ENCODE data around the gene NOLC1.

NOLC1 gene

DNA sequence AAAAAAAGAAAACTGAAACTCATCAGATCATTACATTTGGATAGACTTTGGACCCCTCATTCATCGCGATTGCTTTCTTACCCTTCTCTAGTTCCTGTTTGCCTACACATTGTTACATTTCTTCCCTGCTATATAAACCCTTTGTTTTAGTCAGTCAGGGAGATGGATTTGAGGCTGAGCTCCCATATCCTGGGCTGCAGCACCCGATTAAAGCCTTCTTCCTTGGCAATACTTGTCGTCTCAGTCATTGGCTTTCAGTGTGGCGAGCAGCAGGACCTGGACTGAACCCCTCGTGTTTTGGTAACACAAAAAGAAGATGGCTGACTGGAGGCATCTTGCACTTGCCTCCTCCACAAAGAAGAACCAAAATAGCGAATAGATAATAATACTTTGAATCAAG is 39.8 kb downstream of the NOLC1 start:
- Histone ChIP-seq H3F3A (ENCODE audit: insufficient read depth, low read length) (peaks cover 20% of the 10 kb centered on the region), H3K27me3 (replicated peaks; ENCODE audit: insufficient read depth, low read length) (no peaks in the 10 kb centered on the region), H3K79me2 (ENCODE audit: low read length) (no peaks in the 10 kb centered on the region), H4K20me1 (ENCODE audit: insufficient read depth, low read length) (no peaks in the 10 kb centered on the region), H2AFZ (ENCODE audit: low read length) (no peak overlapping the region), H3K36me3 (replicated peaks; ENCODE audit: insufficient read depth, low read length) (no peaks in the 10 kb centered on the region), H3K9me3 (replicated peaks; ENCODE audit: insufficient read depth, low read length) (no peaks in the 10 kb centered on the region), H3K9me2 (replicated peaks; ENCODE audit: insufficient read depth, low read length) (no peaks in the 10 kb centered on the region), H3K9ac (ENCODE audit: low read length) (no peak overlapping the region), H3K4me3 (ENCODE audit: low read length) (no peak overlapping the region), H3K4me1 (ENCODE audit: low read length) (peaks cover 16% of the 10 kb centered on the region), H3K4me2 (ENCODE audit: low read depth, low read length) (no peak overlapping the region), H3K27ac (ENCODE audit: low read length) (no peak overlapping the region)
- no peak for TF ChIP-seq EZH2 (optimal IDR thresholded peaks at IDR 0.05; ENCODE audit: low read depth, low read length)
- TF ChIP-seq, protein P1, sequence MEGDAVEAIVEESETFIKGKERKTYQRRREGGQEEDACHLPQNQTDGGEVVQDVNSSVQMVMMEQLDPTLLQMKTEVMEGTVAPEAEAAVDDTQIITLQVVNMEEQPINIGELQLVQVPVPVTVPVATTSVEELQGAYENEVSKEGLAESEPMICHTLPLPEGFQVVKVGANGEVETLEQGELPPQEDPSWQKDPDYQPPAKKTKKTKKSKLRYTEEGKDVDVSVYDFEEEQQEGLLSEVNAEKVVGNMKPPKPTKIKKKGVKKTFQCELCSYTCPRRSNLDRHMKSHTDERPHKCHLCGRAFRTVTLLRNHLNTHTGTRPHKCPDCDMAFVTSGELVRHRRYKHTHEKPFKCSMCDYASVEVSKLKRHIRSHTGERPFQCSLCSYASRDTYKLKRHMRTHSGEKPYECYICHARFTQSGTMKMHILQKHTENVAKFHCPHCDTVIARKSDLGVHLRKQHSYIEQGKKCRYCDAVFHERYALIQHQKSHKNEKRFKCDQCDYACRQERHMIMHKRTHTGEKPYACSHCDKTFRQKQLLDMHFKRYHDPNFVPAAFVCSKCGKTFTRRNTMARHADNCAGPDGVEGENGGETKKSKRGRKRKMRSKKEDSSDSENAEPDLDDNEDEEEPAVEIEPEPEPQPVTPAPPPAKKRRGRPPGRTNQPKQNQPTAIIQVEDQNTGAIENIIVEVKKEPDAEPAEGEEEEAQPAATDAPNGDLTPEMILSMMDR (IDR thresholded peaks at IDR 0.05; ENCODE audit: low read length) = no peak
- TF ChIP-seq EZH2phosphoT487 (IDR thresholded peaks at IDR 0.05; ENCODE audit: low read length) = no peak
- no peak for DNase-seq

DNA sequence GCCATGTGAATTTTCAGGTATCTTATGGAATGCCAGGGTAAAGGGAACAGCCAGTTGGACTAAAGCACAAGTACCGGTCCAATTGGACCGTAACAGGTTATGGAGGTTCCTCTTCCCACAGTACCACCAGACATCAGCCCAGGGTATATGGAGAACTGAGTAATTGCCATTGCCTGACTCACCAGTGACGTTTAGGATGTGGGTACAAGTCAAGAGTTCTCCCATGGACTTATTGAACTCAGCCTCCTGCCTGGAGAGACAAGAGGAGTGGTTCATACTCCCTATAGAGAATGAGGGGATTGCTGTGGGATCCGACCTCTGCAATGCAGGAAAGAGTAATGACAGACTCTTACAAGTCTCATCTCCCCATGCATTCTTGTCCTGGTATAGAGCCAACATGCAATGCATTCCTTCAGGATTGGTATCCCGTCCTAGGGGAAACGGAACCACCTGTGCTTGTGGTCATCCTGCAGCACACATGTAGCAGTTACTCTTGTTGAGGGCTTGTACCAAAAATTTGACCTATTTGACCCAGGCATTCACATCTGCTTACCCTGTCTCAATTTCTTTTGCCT is 43.2 kb downstream of the NOLC1 start:
- H3K9me2 ChIP-seq (replicated peaks; ENCODE audit: insufficient read depth, low read length) = no peaks in the 10 kb centered on the region

DNA sequence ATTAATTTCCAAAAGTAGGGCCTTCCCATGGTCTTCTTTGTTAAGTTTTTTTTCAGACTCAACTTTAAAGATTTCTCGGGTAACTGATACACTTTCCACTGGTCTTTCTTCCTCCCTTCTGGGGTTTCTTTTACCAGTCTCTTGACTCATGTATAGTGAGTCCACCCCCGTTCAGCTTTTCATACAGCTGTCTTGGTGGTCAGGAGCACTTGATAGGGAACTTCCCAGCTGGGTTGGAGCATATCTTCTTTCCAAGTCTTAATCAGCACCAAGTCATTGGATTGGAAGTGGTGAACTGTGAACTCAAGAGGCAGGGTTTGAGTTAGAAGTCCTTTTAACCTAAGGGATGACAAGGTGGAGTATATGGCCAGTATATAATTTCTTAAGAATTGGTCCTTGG is 44.7 kb downstream of the NOLC1 start:
- no peaks in the 10 kb centered on the region for H3K36me3 ChIP-seq (replicated peaks; ENCODE audit: insufficient read depth, low read length)

More for the DNA sequence above, 43.2 kb downstream of the NOLC1 start:
- Histone ChIP-seq H3K4me2 (ENCODE audit: low read depth, low read length) (no peak overlapping the region), H3K36me3 (replicated peaks; ENCODE audit: insufficient read depth, low read length) (no peaks in the 10 kb centered on the region), H3F3A (ENCODE audit: insufficient read depth, low read length) (no peaks in the 10 kb centered on the region), H4K20me1 (ENCODE audit: insufficient read depth, low read length) (no peaks in the 10 kb centered on the region), H3K79me2 (ENCODE audit: low read length) (no peaks in the 10 kb centered on the region), H3K9ac (ENCODE audit: low read length) (no peak overlapping the region), H3K27ac (ENCODE audit: low read length) (no peak overlapping the region), H3K27me3 (replicated peaks; ENCODE audit: insufficient read depth, low read length) (no peaks in the 10 kb centered on the region), H2AFZ (ENCODE audit: low read length) (no peak overlapping the region), H3K4me1 (ENCODE audit: low read length) (no peaks in the 10 kb centered on the region), H3K4me3 (ENCODE audit: low read length) (no peak overlapping the region), H3K9me3 (replicated peaks; ENCODE audit: insufficient read depth, low read length) (no peaks in the 10 kb centered on the region)
- no peak for DNase-seq
- TF ChIP-seq EZH2phosphoT487 (IDR thresholded peaks at IDR 0.05; ENCODE audit: low read length) (no peak), EZH2 (optimal IDR thresholded peaks at IDR 0.05; ENCODE audit: low read depth, low read length) (no peak)

DNA sequence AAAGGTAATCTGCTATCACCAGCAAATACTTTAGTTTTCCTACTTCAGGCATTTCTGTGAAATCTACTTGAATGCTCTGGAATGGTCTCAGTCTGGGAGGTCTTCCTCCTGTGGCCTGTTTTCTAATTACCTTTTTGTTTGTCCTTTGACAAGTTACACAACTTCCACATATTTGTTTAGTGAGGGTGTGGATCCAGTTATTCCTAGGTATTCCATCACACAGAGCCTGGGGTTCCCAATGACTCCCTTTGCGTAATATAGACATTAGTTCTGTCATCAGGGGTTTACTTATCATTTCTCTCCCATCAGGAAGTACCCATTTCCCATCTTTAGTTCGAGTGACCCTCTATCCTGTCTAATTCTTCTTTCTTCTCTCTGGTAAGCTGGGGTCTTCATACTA is 45.8 kb downstream of the NOLC1 start:
- H3K4me3 ChIP-seq (ENCODE audit: low read length) = no peak overlapping the region
- H3K36me3 ChIP-seq (replicated peaks; ENCODE audit: insufficient read depth, low read length) = no peaks in the 10 kb centered on the region
- H3K4me2 ChIP-seq (ENCODE audit: low read depth, low read length) = no peak overlapping the region
- H3K27me3 ChIP-seq (replicated peaks; ENCODE audit: insufficient read depth, low read length) = no peaks in the 10 kb centered on the region
- no peaks in the 10 kb centered on the region for H3F3A ChIP-seq (ENCODE audit: insufficient read depth, low read length)
- peaks cover 10% of the 10 kb centered on the region for H3K4me1 ChIP-seq (ENCODE audit: low read length)
- no peaks in the 10 kb centered on the region for H3K9me2 ChIP-seq (replicated peaks; ENCODE audit: insufficient read depth, low read length)
- no peak overlapping the region for H3K27ac ChIP-seq (ENCODE audit: low read length)
- H3K9me3 ChIP-seq (replicated peaks; ENCODE audit: insufficient read depth, low read length) = no peaks in the 10 kb centered on the region
- no peak overlapping the region for H2AFZ ChIP-seq (ENCODE audit: low read length)
- no peaks in the 10 kb centered on the region for H3K79me2 ChIP-seq (ENCODE audit: low read length)
- DNase-seq = no peak
- H3K9ac ChIP-seq (ENCODE audit: low read length) = no peak overlapping the region
- TF ChIP-seq, protein P1 (IDR thresholded peaks at IDR 0.05; ENCODE audit: low read length) = no peak
- TF ChIP-seq EZH2phosphoT487 (IDR thresholded peaks at IDR 0.05; ENCODE audit: low read length) = no peak
- TF ChIP-seq EZH2 (optimal IDR thresholded peaks at IDR 0.05; ENCODE audit: low read depth, low read length) = no peak
- no peaks in the 10 kb centered on the region for H4K20me1 ChIP-seq (ENCODE audit: insufficient read depth, low read length)

More for the DNA sequence above, 44.7 kb downstream of the NOLC1 start:
- H3K9ac ChIP-seq (ENCODE audit: low read length) = no peak overlapping the region
- no peaks in the 10 kb centered on the region for H3K9me2 ChIP-seq (replicated peaks; ENCODE audit: insufficient read depth, low read length)
- no peak overlapping the region for H2AFZ ChIP-seq (ENCODE audit: low read length)
- H3K9me3 ChIP-seq (replicated peaks; ENCODE audit: insufficient read depth, low read length) = no peaks in the 10 kb centered on the region
- H3K79me2 ChIP-seq (ENCODE audit: low read length) = no peaks in the 10 kb centered on the region
- no peaks in the 10 kb centered on the region for H4K20me1 ChIP-seq (ENCODE audit: insufficient read depth, low read length)
- TF ChIP-seq, protein P1 (IDR thresholded peaks at IDR 0.05; ENCODE audit: low read length) = no peak
- no peak for TF ChIP-seq EZH2phosphoT487 (IDR thresholded peaks at IDR 0.05; ENCODE audit: low read length)
- no peak for TF ChIP-seq EZH2 (optimal IDR thresholded peaks at IDR 0.05; ENCODE audit: low read depth, low read length)
- no peaks in the 10 kb centered on the region for H3K27me3 ChIP-seq (replicated peaks; ENCODE audit: insufficient read depth, low read length)
- no peaks in the 10 kb centered on the region for H3K4me1 ChIP-seq (ENCODE audit: low read length)
- H3F3A ChIP-seq (ENCODE audit: insufficient read depth, low read length) = no peaks in the 10 kb centered on the region
- no peak for DNase-seq
- no peak overlapping the region for H3K27ac ChIP-seq (ENCODE audit: low read length)
- no peak overlapping the region for H3K4me2 ChIP-seq (ENCODE audit: low read depth, low read length)
- H3K4me3 ChIP-seq (ENCODE audit: low read length) = no peak overlapping the region
